Stimulated activated CD4-positive, alpha-beta T cell treated with anti-CD3 and anti-CD28 coated beads, Interleukin-15, amount 100 ng/mL, for 1 hour (primary cell): ENCODE measurements around the gene DNAI1.
A peak's percentile ranks its signal among the peaks of the same experiment; 100 is the strongest.
"Not testable (repeated sequence)": the region's sequence is repeated elsewhere in the genome, so short reads cannot be mapped to it uniquely, and the experiment has no call there.

ENCODE experiments used
- DNase-seq, 2 donors: peaks; one replicate each; pipeline ENCODE4 v3.0.0-alpha.2; 2020; ENCODE audit warnings: low read depth in 1 of 2, low spot score in 1 of 2

DNAI1 gene

DNA sequence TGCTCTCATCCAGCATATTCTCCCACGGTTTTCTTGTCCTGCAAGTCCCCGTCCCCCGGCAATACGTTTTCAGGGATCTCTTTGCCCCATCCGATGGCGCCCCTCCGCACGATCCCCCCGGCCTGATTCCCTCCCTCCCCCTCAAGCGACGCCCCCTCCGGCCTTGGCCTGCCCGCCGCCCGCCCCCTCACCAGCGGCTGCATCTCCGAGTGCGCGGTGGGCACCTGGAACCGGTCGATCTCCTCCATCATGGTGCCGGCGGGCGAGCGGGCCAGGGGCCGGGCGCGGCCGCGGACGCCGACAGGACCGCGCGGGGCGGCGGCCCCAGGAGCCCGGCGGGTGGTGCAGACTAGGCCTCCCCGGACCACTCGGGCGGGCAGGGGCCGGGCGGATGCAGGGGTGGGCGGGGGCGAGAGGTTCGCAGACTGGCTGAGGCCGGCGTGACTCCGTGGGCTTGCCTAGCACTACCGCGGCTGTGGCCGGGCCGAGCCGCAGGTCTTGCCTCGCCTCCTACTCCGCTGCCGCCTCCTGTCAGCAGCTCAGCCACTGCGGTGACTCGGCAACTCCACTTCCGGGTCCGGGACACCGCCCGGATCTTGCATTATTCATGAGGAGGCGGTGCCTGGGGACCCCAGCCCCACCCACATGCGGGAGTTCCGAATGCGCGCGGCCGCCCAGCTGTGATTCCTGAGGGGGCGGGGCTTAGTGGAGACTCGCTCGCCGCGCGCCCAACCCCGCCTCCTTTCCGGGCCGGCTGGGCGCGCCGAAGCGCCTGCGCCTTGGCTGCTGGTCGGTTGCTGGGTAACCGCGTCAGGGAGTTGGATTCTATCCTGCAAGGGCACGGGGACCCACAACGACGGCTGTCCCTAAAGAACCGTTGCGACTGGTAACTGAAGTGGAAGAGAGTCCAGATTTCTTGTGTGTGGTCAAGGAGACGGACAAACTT is at the start of gene DNAI1, which contains the start of gene FAM219A:
Gene DNAI1, plus strand, starts transcription at position 793 of the 946 bp plus-strand sequence. CDS start 201 bp downstream, outside the sequence.
Gene FAM219A, minus strand, starts transcription at position 558 of the 946 bp plus-strand sequence. Its CDS starts 307 bp downstream, at position 251.
- peak; percentile 96 to 98 for DNase-seq

DNA sequence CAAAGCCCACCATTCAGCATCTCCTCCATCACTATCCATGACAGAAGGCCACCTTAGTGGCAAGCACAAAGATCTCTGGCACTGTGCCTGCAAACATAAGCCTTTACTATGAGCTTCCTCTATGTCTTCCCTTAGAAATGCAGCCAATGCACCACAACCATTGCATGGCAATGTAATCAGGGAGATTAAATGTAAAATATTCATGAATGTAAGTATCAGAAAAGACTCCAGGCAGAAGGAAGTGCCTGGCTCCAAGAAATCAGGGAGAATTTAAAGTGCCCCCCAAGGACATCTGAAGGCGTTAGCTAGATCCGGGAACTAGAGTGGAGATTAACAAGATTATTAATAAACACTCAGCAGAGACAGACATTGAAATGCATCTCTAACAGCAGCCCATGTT is 49.5 kb upstream of the DNAI1 start:
- DNase-seq = no peak

DNA sequence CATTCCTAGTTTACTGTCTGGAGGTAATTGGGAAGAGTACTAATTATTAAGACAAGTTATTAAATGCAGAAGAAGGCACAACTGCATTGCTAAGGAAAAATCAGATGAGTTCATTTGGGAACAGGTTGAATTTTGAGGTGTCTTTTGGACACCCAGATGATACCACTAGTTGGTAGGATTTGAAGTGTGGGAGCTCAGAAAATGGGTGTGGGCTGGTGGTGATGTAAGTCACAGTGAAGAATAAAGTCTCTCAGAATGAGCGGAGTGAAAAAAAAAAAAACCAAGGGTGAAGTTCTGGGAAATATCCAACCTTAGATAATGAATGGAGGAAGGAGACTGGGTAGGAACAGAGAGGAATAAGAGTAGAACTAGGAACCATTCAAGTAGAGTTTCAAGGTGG is 46.3 kb upstream of the DNAI1 start:
- no peak for DNase-seq

DNA sequence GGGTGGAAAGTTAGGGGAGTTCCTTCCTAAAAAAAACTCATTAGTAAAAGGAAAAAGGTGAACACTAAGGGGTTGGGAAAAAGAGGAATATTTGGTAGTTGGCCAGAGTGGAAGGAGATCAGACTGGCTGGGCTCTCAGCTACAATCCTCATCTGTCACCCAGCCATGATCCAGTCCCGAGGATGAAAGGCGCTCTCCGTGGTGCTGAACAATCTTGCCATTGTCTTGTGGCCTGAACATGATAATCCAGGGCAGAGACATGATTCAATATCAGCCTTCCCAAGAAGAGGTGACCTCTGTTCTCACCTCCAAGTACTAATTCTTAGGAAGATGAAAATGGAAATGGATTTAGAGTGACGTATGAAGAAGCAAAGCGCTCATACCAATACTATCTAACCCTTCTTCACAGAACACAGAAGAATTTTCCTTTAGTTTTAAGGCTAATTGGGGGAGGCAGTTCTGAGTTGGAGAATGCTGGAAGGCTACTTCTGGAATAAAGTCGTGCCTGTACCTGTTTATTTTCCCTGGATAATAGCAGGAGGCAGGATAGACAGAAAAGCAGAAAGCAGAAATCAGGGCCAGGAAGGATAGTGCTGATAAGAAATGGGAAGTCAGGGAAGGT is 45.3 kb upstream of the DNAI1 start:
- no peak for DNase-seq

DNA sequence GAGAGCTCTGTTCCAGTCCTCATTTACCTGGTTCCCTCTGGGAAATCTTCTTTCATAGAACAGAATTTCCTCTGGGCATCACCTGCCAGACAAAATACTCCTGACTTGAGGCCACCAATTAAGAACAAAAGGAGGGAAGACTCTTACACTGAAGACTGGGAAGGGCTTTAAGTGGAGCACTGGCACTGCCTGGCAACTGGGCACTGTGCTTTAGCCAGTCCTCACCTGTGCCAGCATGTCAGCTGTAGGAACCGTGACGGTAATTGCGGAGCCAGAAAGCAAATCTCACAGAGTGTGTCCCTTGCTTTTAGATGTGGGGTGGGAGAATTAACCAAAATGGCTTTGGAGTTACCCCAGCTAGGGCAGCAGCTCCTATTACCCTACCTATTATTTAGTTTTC is 40.9 kb upstream of the DNAI1 start:
- DNase-seq = no peak

DNA sequence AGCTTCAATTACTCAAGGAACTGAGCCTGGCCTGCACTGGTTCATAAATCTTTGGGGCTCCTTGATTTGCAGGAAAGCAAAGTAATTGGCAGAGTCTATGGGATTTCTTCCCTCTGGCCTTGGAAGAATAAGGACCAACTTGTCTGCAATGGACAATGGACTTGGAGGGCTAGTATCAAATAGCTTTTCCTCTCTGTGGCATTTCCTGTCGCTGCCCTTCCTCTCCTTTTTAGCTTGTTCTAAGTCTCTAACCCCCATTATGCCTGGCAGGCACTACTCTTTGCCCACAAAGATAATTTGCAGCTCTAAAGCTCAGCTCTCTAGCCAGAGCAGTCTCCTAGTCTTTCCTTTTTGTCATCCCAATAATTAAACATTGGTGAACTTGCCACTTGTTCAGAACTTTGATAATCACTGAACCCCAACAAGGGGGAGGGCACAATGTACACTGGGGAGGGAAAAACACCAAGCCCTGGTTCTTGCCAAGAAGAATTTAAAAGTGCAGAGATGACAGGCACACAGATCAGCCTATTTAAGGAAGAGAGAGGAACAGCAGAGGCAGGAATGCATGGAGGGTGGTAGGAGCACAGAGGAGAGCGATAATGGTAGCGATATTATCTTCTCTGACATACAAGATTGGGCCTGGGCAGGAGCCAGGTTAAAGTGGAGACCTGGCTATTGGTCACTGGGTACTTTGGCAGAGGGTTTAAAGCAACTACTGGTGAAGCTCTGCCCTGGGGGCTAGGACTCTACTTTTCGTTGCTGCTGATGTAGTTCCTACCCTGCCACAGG is 38.7 kb upstream of the DNAI1 start:
- no peak for DNase-seq

DNA sequence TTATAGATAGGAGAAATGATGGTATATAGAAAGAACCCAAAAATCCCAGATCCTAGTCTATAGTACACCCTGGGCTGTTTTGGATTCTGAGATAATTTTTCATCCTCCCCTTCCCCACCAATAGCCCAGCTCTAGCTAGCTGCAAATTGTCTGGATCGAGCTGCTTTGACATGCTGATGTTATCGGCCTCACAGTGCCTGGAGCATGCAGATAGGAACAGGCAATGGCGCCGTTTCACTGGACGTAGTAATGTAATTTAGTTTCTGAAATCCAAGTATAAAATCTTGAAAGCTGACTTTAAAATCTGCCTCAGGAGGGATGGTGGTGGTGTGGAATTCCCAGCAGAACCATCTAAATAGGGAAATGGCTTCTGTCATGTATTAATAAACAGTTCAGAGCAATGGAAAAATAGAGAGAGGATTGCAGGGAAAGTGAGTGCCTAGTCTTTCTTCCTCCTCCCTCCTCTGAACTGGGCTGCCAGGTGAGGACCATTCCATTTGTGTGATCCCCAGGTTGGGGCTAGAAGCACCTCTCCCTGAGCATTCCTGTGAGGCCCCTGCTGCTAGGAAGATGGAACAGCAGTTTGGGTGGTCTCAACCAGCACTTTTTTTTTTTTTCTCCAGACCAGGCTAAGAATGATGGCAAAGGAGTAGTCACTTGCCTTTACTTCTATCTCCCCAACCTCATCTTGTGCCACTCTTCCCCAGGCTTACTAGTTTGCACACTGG is 32.1 kb upstream of the DNAI1 start:
- DNase-seq = no peak

DNA sequence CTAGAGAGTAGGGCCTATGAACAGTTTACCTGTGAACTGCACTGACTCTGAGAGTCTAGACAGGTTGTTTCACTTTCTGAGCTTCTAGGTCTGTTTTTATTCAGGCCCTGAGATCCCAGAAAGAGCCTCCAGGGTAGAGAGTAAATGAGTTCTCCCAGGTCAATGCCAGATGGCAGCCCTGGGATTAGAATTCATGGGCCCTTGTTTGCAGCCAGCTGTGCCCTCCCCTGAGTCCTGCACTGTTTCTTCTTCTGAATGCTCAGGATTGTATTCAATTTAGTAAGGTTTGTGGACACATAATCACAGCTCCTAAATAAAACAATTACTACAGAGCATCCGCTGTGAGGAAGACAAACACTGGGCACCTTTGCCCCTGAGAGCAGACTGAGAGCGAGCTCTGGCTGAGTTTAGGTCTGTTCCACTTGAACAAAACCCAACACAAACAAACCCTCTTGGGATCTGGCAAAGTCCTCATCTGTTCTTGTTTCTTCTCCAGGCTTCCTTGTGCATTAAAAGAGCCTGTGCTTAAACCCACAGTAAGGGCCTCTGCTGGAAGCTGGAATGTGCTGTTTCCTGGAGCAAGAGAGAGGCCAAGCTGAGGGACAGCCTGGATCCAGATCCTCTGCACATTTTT is 30.2 kb upstream of the DNAI1 start:
- DNase-seq = no peak

DNA sequence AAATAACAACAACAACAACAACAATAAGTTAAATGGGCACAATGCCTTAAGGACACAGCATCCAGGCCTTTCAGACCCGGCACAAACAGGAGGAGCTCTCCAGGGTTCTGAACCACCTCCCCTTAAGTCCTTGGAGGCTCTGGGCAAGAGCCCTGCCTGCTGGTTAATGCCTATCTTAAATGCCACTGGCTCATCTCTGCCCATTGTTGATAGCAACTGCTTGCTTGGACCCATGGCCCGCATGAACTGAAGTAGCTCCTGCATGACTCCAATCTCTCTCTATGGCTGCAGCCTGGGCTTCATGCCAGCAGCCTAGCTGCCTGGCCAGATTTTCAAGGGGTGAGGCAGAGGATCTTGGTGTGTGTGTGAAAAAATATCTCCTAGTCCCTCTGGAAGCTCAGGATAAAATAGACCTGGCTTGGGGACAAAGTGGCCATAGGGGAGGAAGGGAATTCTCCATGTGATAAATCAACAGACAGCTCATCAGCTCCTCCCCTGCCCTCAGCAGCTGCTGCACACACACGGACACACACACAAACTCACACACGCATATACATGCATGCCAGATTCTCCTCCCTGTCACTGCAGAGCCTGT is 27.7 kb upstream of the DNAI1 start:
- DNase-seq = no peak

DNA sequence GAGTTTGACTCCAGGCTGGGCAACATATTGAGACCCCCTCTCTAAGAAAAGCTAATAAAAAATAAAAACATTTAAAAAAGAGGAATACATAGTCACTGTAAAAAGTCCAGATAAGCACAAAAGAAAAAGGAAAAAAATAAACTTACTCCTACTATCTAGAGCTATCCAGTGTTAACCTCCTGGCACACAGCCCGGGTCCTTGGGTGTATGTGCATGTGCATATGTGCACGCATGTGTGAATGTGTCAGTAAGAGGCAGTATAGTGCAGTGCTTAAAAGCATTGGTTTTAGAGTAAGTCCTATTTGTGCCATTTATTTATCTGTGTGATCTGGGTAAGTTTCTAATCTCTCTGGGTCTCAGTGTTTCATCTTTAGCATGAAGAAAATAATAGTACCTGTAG is 26.9 kb upstream of the DNAI1 start:
- no peak for DNase-seq

DNA sequence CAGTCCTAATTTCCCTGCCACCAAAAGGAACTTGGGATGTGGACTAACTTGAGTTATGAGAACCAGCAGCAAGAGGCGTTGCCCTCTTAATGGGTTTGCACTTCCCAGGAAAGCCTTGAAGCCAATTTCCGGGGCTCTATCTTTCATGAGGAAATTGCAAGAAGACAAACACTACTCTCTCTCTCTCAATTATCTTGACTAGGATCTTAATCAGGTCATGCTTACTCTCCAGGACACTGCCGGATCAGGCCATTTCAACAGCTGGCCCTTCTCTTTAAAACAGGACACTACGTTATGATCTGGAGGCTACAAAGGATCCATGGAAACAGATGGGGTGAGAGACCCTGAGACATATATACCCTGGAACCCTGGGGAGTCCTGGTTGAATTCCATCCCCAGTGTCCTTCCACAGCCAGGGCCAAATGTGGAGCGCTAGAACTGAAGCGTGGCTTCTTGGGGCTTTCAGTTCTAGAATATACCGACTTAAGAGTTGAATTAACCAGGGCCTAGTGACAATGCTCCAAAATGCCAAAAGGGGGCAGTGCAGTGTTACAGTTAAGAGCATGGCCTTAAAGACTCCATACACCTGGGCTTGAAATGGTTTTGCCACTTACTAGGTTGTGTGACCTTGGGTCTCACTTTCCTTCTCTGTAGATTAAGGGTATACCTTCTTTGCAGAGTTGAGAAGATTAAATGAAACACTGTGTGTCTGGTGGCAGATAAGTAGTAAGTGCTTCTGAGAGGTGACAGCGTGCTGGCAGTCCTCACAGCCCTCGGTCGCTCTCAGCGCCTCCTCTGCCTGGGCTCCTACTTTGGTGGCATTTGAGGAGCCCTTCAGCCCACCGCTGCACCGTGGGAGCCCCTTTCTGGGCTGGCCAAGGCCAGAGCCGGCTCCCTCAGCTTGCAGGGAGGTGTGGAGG is 21.3 kb upstream of the DNAI1 start:
- peak in 1 of 2 donors; percentile 24 for DNase-seq

DNA sequence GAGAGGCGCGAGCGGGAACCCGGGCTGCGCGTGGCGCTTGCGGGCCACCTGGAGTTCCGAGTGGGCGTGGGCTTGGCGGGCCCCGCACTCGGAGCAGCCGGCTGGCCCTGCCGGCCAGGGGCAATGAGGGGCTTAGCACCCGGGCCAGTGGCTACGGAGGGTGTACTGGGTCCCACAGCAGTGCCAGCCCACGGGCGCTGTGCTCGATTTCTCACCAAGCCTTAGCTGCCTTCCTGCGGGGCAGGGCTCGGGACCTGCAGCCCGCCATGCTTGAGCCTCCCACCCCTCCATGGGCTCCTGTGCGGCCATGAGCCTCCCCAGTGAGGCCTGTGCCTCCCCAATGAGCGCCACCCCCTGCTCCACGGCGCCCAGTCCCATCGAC is 20.7 kb upstream of the DNAI1 start:
- DNase-seq = not testable (repeated sequence)

DNA sequence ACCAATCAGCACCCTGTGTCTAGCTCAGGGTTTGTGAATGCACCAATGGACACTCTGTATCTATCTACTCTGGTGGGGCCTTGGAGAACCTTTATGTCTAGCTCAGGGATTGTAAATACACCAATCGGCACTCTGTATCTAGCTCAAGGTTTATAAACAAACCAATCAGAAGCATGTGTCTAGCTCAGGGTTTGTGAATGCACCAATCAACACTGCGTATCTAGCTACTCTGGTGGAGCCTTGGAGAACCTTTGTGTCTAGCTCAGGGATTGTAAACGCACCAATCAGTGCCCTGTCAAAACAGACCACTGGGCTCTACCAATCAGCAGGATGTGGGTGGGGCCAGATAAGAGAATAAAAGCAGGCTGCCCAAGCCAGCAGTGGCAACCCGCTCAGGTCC is 20.1 kb upstream of the DNAI1 start:
- not testable (repeated sequence) for DNase-seq

DNA sequence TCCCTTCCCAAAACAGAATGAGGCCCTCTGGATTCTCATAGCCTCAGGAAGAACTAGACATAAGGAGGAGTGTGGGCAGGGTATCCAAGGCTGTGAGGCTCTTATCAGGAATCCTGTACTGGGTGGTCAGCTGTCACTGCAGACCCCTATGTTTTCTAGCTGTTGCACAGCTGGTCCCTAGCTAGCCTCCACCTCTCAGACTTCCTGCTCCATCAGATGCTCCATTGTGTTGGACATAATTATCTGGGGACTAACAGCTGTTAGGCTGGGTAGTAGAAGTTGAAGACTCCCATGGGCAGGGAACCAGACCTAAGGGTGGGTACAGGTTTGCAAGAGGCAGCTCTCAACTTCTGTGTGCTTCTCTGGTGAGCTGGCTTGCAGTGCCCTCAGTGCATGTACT is 18.6 kb upstream of the DNAI1 start:
- no peak for DNase-seq

DNA sequence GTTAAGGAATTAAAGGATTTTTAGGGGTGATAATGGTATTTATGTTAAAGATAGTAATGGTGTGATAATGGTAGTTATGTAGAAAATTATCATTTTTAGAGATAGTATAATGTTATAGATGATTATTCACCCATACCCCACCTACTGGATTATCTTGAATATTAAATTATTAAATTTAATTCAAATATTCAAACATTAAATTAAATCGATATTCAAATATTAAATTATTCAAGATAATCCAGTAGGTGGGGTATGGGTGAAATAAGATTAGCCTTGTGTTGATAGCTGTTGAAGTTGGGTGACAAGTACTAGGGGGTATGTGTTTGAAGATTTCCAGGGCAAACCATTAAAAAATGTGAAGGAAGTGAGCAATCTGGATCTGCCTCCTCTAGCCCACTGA is 15.8 kb upstream of the DNAI1 start:
- DNase-seq = no peak

DNA sequence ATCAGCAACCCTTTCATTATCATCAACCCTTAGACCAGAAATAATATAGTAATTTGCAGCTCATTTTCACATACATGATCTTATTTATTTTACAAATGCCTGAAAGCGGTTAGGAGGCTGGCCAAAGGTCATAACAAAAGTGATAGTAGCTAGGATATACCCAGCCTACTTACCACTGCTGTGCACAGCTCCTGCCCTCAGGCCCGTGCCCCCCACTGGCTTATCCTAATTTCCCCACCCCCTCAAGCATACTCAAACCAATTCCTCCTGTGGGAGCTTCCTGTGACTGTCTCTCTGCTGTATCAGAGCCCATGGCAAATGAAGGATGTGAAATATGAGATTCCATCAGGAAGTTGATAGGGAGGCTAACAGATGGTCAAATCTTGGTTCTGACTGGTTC is 15.1 kb upstream of the DNAI1 start:
- DNase-seq = no peak

DNA sequence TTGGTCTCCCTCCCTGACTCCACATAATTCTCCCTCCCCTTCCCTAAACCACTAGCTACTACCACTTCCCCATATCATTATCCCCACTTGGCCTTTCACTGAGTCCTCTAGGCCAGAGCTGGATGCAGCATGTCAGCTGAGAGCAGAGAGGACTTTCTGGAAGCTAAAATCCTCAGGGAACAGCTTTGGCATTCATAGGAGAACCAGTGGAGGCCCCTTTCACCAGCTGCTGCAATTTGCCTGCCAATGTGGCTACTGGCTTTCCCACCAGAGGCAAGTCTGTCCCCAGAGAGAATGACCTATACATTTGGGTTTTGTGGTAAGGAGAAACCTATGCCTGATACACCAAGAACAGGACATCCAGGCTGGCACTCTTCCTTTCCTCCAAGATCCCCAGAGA is 14.6 kb upstream of the DNAI1 start:
- no peak for DNase-seq

DNA sequence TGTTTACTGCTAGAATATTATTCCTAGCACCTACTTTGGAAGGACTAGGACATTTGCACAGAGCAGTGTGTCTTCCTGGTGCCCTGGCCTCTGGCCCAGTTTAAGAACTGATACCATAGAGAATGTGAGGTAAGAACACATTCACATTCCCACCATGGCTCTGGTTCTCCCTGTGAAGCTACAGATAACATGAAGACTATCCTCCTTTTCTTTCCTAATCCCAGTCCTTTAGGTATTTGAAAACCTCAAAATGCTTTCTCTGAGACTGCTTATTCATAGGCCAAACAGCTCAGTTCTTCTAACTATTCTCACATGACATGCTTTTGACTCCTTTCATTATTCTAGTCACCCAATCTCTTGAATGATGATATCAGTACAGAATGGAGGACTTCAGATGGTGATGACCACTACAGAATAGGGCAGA is 12.1 kb upstream of the DNAI1 start:
- no peak for DNase-seq

DNA sequence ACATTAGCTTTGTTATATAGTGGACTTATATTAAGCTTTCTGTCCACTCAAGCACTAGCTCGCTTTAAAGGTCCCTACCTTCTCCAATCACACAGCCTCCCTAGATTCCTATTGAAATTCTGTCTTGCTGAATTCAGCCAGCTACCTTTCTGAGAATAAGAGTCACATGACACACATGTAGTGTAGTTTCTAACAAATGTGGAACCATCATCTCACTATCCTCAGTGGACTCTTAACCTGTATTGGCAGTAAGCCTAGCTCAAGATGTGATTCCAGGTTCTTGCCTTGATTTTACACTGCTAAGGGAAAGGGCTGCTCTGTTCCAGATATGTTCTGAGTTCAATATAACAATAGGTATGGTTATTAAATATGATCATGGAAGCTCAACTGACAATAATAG is 11.7 kb upstream of the DNAI1 start:
- no peak for DNase-seq
